T-helper 2 cell (primary cell): ENCODE data around the gene TRAPPC8.

ENCODE experiments used
- DNase-seq, 5 experiments: peaks; one replicate each; pipeline versions ENCODE4 v3.0.0 to v3.0.0-alpha.2; 2012 to 2022

TRAPPC8 gene

DNA sequence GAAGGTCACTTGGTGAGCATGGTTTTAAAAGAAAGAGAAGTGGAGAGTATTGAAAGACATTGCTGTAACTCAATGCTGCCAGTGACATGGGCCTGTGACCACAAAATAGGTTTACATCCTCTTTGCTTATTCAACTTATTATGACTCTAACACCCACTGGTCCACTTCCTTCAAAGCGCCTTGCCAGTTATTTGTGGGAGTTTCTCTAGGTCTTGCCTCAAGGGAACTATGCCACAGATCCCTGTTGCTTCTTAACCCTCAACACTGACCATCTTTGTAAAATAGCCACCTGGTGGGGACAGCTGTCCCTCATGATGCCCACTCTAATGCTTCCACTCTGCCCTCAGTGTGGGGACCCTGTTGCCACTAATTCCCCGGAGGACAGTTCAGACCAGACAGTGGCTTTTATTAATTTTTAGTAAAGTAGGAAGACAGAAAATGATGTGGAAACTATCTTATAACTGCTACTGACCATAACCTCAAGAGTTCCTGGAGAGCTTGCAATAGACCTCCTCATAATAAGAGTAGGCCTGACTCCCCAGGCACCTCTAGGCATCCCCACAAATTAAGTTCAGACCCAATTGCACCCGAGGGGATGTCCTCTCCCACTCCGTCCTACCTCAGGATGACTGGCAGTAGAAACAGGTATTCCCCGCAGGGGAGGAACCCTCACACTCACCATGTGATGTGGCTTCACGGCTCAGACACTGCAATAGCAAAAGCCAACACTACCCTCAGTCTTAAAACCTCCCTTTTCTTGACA lies 150.9 kb downstream of the TRAPPC8 start:
- DNase-seq, result no peak

DNA sequence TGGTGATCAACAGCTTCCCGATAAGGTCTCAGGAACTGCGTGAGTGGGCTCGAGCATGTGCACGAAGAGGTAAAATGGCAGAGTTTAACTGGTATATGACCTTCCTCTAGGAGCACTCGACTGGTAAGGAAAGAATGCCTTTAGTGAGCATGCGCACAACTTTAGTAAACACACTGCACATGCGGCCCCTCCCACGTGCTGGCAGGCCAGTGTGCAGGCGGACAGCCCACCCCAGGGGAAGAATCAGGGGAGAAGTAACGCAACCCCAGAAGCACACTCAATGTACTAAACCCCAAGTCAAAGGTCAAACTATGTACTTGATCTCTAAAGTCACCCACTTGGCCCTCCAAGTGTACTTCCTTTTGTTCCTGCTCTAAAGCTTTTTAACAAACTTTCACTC lies 153.5 kb downstream of the TRAPPC8 start:
- DNase-seq, result no peak

DNA sequence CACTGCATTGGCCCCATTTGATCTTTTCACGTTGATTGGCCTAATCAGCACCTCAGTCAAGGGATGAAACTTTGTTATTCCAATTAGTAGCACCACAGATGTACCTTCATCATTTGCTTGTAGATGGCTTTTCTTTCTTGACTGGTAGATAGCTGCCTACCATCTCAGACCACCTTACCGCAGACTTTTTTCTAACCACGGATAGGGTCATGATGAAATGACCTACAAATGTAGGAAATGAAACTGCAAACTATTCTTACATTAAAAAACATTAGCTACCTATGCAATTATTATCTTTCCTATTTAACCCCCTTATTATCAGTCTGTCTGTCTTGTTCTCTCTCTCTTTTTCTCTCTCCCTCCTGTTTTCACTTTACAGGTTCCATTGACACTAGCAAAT lies 159.9 kb downstream of the TRAPPC8 start:
- no peak for DNase-seq
